ENCODE measurements around the gene IGIP.
"Not testable (repeated sequence)": the region's sequence is repeated elsewhere in the genome, so short reads cannot be mapped to it uniquely, and the experiment has no call there.

IGIP gene

GRCh38 chr5:140152022-140152999 lies 26.6 kb downstream of the IGIP start:
- Histone ChIP-seq H3K9ac (ENCODE audit: low read depth, low read length, poor library complexity) (no peak overlapping the region), H2BK5ac (ENCODE audit: low read length) (no peak overlapping the region), H3K18ac (ENCODE audit: low read length) (no peak overlapping the region), H2AFZ (ENCODE audit: low read length) (peak overlapping the region; percentile 28), H3K27me3 (ENCODE audit: control insufficient read depth in 3 of 3, insufficient read depth in 3 of 3, low read depth in 1 of 3, low read length in 3 of 3) (peaks cover 2 to 70% (median 17%) of the 10 kb centered on the region in 3 experiments), H2BK120ac (ENCODE audit: low read depth, low read length) (no peak overlapping the region), H3K4me2 (ENCODE audit: insufficient read depth, low read length, poor library complexity, severe bottlenecking) (no peak overlapping the region), H4K91ac (ENCODE audit: low read depth, low read length, poor library complexity) (no peak overlapping the region), H3K79me1 (ENCODE audit: low read depth, low read length) (no peaks in the 10 kb centered on the region), H3K4ac (ENCODE audit: low read length) (no peak overlapping the region), H3K27ac (replicated peaks; ENCODE audit: low read length) (no peak overlapping the region), H4K8ac (ENCODE audit: low read depth, low read length) (no peak overlapping the region), H3K14ac (ENCODE audit: low read length) (no peak overlapping the region), H3K4me1 (ENCODE audit: control insufficient read depth in 2 of 2, insufficient read depth in 1 of 2, low read depth in 1 of 2, low read length in 2 of 2) (peaks cover 13% of the 10 kb centered on the region in 2 donors), H3K9me3 (replicated peaks in 1 of 2; ENCODE audit: control insufficient read depth in 2 of 2, insufficient read depth in 1 of 2, low read depth in 1 of 2, low read length in 2 of 2) (no peaks in the 10 kb centered on the region), H2BK15ac (ENCODE audit: low read length) (no peak overlapping the region), H3K4me3 (ENCODE audit: low read length in 2 of 2) (no peak overlapping the region), H3K23ac (ENCODE audit: low read depth, low read length, poor library complexity) (no peak overlapping the region), H2BK12ac (ENCODE audit: low read length) (no peak overlapping the region), H3K36me3 (replicated peaks in 1 of 2; ENCODE audit: control insufficient read depth in 2 of 2, insufficient read depth in 2 of 2, low read length in 2 of 2) (no peaks in the 10 kb centered on the region), H2AK5ac (ENCODE audit: low read depth, low read length) (peak overlapping the region; percentile 43)
- WGBS, 2 donors (ENCODE audit: extremely low coverage in 2 of 2, insufficient read length in 2 of 2, insufficient replicate concordance in 1 of 2): no CpG with 5 or more reads among the region's 23 CpGs
- no peak for DNase-seq (ENCODE audit: low spot score)

GRCh38 chr5:140153255-140153654 lies 27.5 kb downstream of the IGIP start:
- DNase-seq (ENCODE audit: low spot score): no peak
- no peak overlapping the region for H3K27ac ChIP-seq (replicated peaks; ENCODE audit: low read length)
- no peak overlapping the region for H3K4me2 ChIP-seq (ENCODE audit: insufficient read depth, low read length, poor library complexity, severe bottlenecking)
- H4K91ac ChIP-seq (ENCODE audit: low read depth, low read length, poor library complexity): no peak overlapping the region
- H3K18ac ChIP-seq (ENCODE audit: low read length): peak overlapping the region; percentile 5
- H3K14ac ChIP-seq (ENCODE audit: low read length): no peak overlapping the region
- H3K4ac ChIP-seq (ENCODE audit: low read length): no peak overlapping the region
- H2BK120ac ChIP-seq (ENCODE audit: low read depth, low read length): no peak overlapping the region
- H3K27me3 ChIP-seq (ENCODE audit: control insufficient read depth in 3 of 3, insufficient read depth in 3 of 3, low read depth in 1 of 3, low read length in 3 of 3): peaks cover 0 to 61% (median 10%) of the 10 kb centered on the region in 3 experiments
- H2AFZ ChIP-seq (ENCODE audit: low read length): peak overlapping the region; percentile 28
- no peaks in the 10 kb centered on the region for H3K36me3 ChIP-seq (replicated peaks in 1 of 2; ENCODE audit: control insufficient read depth in 2 of 2, insufficient read depth in 2 of 2, low read length in 2 of 2)
- no peak overlapping the region for H2AK5ac ChIP-seq (ENCODE audit: low read depth, low read length)
- H3K9me3 ChIP-seq (replicated peaks in 1 of 2; ENCODE audit: control insufficient read depth in 2 of 2, insufficient read depth in 1 of 2, low read depth in 1 of 2, low read length in 2 of 2): no peaks in the 10 kb centered on the region
- H3K79me1 ChIP-seq (ENCODE audit: low read depth, low read length): no peaks in the 10 kb centered on the region
- H3K23ac ChIP-seq (ENCODE audit: low read depth, low read length, poor library complexity): no peak overlapping the region
- H2BK5ac ChIP-seq (ENCODE audit: low read length): no peak overlapping the region
- no peak overlapping the region for H3K9ac ChIP-seq (ENCODE audit: low read depth, low read length, poor library complexity)
- no peak overlapping the region for H2BK12ac ChIP-seq (ENCODE audit: low read length)
- no peak overlapping the region for H4K8ac ChIP-seq (ENCODE audit: low read depth, low read length)
- WGBS, 2 donors (ENCODE audit: extremely low coverage in 2 of 2, insufficient read length in 2 of 2, insufficient replicate concordance in 1 of 2): no CpG with 5 or more reads among the region's 7 CpGs
- no peak overlapping the region for H2BK15ac ChIP-seq (ENCODE audit: low read length)
- no peak overlapping the region for H3K4me3 ChIP-seq (ENCODE audit: low read length in 2 of 2)
- peaks cover 13% of the 10 kb centered on the region in 2 donors for H3K4me1 ChIP-seq (ENCODE audit: control insufficient read depth in 2 of 2, insufficient read depth in 1 of 2, low read depth in 1 of 2, low read length in 2 of 2)

GRCh38 chr5:140153905-140154304 lies 28.2 kb downstream of the IGIP start:
- Histone ChIP-seq H3K23ac (ENCODE audit: low read depth, low read length, poor library complexity) (no peak overlapping the region), H2AFZ (ENCODE audit: low read length) (peak overlapping the region; percentile 28), H3K79me1 (ENCODE audit: low read depth, low read length) (no peaks in the 10 kb centered on the region), H3K4me1 (ENCODE audit: control insufficient read depth in 2 of 2, insufficient read depth in 1 of 2, low read depth in 1 of 2, low read length in 2 of 2) (peaks cover 13% of the 10 kb centered on the region in 2 donors), H3K14ac (ENCODE audit: low read length) (no peak overlapping the region), H3K27me3 (ENCODE audit: control insufficient read depth in 3 of 3, insufficient read depth in 3 of 3, low read depth in 1 of 3, low read length in 3 of 3) (peaks cover 0 to 56% (median 8%) of the 10 kb centered on the region in 3 experiments), H3K9me3 (replicated peaks in 1 of 2; ENCODE audit: control insufficient read depth in 2 of 2, insufficient read depth in 1 of 2, low read depth in 1 of 2, low read length in 2 of 2) (no peaks in the 10 kb centered on the region), H2BK5ac (ENCODE audit: low read length) (peak overlapping the region; percentile 16), H2AK5ac (ENCODE audit: low read depth, low read length) (peak overlapping the region; percentile 24), H4K91ac (ENCODE audit: low read depth, low read length, poor library complexity) (no peak overlapping the region), H3K4me2 (ENCODE audit: insufficient read depth, low read length, poor library complexity, severe bottlenecking) (peak overlapping the region; percentile 36), H2BK12ac (ENCODE audit: low read length) (no peak overlapping the region), H3K18ac (ENCODE audit: low read length) (peak overlapping the region; percentile 83), H2BK15ac (ENCODE audit: low read length) (no peak overlapping the region), H4K8ac (ENCODE audit: low read depth, low read length) (no peak overlapping the region), H3K27ac (replicated peaks; ENCODE audit: low read length) (no peak overlapping the region), H3K4ac (ENCODE audit: low read length) (no peak overlapping the region), H3K9ac (ENCODE audit: low read depth, low read length, poor library complexity) (no peak overlapping the region), H3K4me3 (ENCODE audit: low read length in 2 of 2) (no peak overlapping the region), H2BK120ac (ENCODE audit: low read depth, low read length) (no peak overlapping the region), H3K36me3 (replicated peaks in 1 of 2; ENCODE audit: control insufficient read depth in 2 of 2, insufficient read depth in 2 of 2, low read length in 2 of 2) (no peaks in the 10 kb centered on the region)
- WGBS, 2 donors (ENCODE audit: extremely low coverage in 2 of 2, insufficient read length in 2 of 2, insufficient replicate concordance in 1 of 2): no CpG with 5 or more reads among the region's 8 CpGs
- DNase-seq (ENCODE audit: low spot score): no peak

GRCh38 chr5:140154710-140155381 lies 29.1 kb downstream of the IGIP start:
- not testable (repeated sequence) for H3K23ac ChIP-seq (ENCODE audit: low read depth, low read length, poor library complexity); H3K4me2 ChIP-seq (ENCODE audit: insufficient read depth, low read length, poor library complexity, severe bottlenecking); H3K79me1 ChIP-seq (ENCODE audit: low read depth, low read length); H2BK12ac ChIP-seq (ENCODE audit: low read length); H3K9ac ChIP-seq (ENCODE audit: low read depth, low read length, poor library complexity); H4K8ac ChIP-seq (ENCODE audit: low read depth, low read length); H2BK120ac ChIP-seq (ENCODE audit: low read depth, low read length); H4K91ac ChIP-seq (ENCODE audit: low read depth, low read length, poor library complexity); H2AFZ ChIP-seq (ENCODE audit: low read length); DNase-seq (ENCODE audit: low spot score); H2BK15ac ChIP-seq (ENCODE audit: low read length); H3K14ac ChIP-seq (ENCODE audit: low read length); H2AK5ac ChIP-seq (ENCODE audit: low read depth, low read length); H2BK5ac ChIP-seq (ENCODE audit: low read length); H3K4me3 ChIP-seq (ENCODE audit: low read length in 2 of 2); H3K36me3 ChIP-seq (replicated peaks in 1 of 2; ENCODE audit: control insufficient read depth in 2 of 2, insufficient read depth in 2 of 2, low read length in 2 of 2); H3K27ac ChIP-seq (replicated peaks; ENCODE audit: low read length); H3K9me3 ChIP-seq (replicated peaks in 1 of 2; ENCODE audit: control insufficient read depth in 2 of 2, insufficient read depth in 1 of 2, low read depth in 1 of 2, low read length in 2 of 2); H3K4ac ChIP-seq (ENCODE audit: low read length); H3K18ac ChIP-seq (ENCODE audit: low read length)
- peaks cover 13% of the 10 kb centered on the region in 2 donors for H3K4me1 ChIP-seq (ENCODE audit: control insufficient read depth in 2 of 2, insufficient read depth in 1 of 2, low read depth in 1 of 2, low read length in 2 of 2)
- H3K27me3 ChIP-seq (ENCODE audit: control insufficient read depth in 3 of 3, insufficient read depth in 3 of 3, low read depth in 1 of 3, low read length in 3 of 3): peaks cover 0 to 48% (median 6%) of the 10 kb centered on the region in 3 experiments
- no CpG with 5 or more reads among the region's 21 CpGs for WGBS, 2 donors (ENCODE audit: extremely low coverage in 2 of 2, insufficient read length in 2 of 2, insufficient replicate concordance in 1 of 2)
